Putamen (tissue), 1 donor: ENCODE data around the gene PRKCA.
"Not testable (repeated sequence)": the region's sequence is repeated elsewhere in the genome, so short reads cannot be mapped to it uniquely, and the experiment has no call there.

Source experiments
- DNase-seq: peaks from one replicate; pipeline ENCODE4 v3.0.0-alpha.2; 2016; ENCODE audit warnings: low spot score

The PRKCA gene

DNA sequence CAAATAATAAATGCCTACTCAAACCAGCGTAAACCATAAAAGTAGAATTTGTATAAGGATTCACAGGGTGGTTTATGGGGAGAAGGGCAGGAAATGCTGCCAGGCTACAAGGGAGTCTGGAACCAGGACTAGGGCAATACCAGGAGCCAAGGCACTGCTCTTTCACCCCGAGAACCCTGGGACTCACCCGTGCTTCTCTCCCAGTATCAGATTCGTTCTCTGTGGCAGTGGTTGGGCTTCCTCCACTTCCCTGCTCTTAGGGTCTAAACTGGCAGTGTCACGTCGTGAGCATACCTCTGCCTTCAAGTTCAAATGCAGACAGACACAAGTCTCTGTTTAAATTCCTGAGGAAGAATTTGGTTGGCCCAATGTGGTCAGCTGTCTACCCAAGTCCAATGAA is 49.3 kb downstream of the PRKCA start:
- no peak for DNase-seq

DNA sequence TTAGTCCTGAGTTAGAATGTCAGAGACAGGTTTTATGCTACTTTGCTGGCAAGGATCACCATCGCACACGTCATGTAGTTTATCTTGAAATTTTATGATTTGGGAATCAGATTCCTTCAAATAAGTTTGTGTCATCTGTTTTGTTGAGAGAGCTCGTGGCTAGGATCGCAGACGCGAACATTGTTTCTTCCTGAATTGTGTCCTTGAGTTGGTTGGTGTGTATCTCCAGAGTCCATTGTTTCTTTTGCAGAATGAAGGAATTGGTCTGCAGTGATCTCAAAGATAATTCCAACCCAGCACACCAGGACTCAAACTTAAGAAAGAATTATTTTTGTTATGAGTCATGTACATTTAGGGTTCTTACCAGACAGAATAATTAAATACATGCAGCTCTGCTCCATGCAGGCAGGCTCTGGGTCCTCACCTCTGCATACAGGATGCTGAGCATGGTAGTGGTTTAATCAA is 51.6 kb downstream of the PRKCA start:
- DNase-seq, result no peak

DNA sequence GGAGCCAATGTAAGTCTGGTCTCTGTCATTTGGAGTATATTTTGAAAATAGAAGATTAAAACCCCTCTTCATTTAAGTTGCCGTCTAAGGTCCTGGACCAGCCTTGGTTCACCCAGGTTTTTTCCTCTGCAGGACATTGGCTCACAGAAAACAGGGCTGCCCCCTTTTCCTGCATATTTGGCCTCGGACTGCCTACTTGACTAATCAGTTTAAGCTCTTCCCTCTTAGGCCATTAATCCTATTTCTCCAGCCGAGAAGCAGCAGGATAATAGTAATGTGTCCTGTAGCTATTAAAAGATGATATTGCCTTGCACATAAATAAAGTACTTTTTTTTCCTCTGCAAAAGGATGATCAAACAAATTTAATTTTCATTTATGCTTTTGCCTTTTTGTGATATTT is 52.1 kb downstream of the PRKCA start:
- no peak for DNase-seq

- DNase-seq, result no peak
Observed at GRCh38 chr17:66354981-66355380, 52.6 kb downstream of the PRKCA start.

DNA sequence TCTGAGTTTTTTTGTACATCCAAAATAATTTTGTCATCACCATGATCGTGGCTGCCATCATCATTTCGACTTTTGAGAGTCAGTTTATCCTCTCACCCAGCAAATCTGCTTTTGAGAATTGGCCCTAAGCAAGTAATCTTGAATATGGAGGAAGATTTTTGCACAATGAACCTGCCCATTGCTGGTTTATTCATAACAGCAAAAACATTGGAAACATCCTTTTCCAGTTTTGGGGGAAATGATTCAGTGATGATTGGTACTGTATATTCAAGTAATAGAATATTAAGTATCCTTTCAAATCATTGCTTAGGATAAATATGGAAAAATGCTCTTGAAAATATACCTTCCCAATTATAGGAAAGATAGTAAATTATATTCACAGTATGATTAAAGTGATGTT is 53.1 kb downstream of the PRKCA start:
- no peak for DNase-seq

GRCh38 chr17:66357037-66357436 is 54.6 kb downstream of the PRKCA start:
- DNase-seq, result no peak

DNA sequence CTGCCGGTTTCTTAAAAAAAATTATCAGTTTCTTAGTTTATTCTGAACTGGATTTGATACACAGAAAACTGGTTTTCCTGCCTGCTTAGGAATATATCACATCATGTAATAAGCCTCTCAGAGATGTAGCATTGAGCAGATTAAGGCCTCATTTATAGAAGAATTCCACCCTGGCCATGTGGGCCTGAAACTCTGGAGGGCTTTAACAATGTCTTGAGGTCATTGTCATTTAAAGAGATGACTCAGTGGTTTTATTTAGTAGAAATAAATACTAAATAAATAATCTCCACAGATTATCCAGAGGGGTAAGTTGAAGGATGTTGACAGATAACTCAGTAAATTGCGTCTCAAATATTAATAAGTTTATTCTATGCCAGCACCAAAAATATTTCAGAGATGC is 56.9 kb downstream of the PRKCA start:
- DNase-seq, result no peak

- DNase-seq, result not testable (repeated sequence)
Observed at GRCh38 chr17:66360961-66361565, 58.6 kb downstream of the PRKCA start.

DNA sequence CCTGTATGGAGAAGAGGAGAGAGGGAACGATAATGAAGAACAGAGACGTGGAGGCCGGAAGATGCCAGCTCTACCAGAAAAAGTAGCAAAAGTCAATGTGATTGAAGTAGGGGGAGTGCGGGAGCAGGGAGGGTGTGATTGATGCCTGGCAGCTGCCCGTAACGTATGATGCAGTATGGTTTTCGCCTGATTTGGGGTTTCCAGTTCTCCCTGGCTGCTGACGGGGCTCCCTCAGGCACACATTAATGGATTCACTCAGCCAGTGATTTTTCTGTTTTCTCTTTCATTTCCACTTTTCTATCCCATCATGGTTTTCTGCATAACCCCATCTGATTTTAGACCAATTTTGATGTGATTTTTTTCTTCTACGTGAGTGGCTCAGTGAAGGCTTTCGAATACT is 62.1 kb downstream of the PRKCA start:
- DNase-seq, result no peak

DNA sequence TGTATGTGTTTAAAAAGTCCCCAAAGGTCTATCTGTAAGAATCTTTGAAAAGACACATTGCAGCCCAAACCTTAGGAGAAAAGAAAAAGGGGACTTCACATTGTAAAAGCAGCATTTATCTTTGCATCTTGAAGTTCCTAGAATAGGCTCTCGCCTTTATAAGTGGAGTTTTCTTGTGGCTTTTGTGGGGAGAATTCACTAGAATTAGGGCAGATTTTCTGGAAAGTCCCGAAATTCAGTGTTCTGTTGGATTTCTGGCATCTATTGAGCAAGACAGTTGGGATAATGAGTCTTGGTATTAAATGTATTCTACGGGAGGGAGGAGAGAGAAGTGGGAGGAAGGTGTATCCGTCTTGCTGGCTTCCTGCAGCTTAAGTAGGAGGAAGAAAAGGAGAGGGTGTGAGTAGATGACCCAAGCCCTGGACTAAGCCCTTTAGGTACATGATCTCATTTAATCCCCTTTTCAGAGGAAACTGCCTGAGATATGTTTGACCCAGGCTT is 62.6 kb downstream of the PRKCA start:
- DNase-seq, result no peak

DNA sequence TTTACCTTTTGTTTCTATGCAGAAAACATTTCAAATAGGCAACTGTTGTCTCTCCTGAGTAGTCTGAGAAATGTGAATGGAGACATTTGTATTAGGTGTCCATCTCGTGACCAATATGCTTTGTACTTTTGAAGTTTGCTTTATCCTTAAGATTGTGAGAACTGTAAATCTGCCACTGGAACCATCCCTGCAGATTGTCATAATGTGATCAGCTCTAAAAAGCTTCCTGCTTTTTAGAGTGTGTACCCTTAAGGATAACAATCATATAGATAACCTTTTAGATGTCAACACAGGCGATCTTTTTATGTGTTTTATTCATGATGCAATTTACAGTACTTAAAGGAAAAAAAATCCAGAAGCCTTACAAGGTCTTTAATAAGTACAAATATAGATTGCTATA is 63.5 kb downstream of the PRKCA start:
- DNase-seq, result no peak

- no peak for DNase-seq
Observed at GRCh38 chr17:66367107-66367506, 64.7 kb downstream of the PRKCA start.

DNA sequence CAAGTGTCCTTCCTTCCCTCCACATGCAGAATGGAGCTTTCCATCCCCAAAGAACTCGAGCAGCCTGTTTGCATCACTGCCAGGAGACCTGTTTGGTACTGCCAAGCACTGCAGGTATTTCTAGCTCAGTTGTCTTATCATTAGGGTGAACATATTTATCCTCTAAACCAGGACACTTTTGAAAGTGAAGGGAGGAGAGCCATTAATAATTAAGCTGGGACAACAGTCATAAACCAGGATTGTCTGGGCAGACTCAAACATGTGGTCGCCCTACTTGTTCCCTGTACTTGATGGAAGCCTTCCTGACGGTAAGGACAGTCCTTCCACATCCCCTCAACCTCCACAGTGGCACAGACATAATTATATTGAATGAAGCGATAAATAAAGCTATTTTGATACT is 67.4 kb downstream of the PRKCA start:
- no peak for DNase-seq

DNA sequence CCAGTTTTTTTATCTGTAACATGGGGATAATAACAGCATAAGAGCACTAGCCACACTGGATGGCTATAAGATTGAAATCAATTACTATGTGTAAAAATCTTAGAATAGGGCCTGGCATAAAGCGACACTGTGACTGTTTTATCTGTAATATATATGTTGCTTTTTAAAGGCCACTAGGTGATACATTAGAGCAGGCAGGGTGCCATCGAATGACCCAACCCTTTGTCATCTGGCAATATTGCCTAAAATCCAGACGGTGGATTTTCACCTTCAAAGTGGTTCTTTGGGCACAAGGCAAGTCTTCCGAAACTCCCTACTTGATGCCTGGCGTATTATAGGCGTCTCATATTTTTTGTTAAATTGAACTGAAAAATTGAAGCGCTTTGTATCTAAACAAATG is 69.1 kb downstream of the PRKCA start:
- DNase-seq, result no peak

DNA sequence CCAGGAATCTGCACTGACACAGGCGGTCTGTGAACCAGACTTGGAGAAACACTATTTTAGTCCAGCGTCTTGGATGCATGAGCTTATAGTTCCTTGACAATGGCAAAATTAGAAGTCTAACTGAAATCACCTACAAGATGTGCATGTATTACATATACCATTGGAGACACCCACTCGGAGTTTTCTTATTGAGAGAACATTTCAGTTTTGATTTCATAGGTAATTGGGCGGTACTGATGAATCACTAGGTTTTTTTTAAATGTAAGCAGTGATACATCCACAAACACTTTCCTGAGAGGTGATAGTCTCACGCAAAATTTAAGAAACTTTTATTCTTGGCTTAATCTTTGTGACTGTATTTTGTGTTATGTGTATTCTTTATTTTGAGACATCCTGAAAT is 69.8 kb downstream of the PRKCA start:
- no peak for DNase-seq

- no peak for DNase-seq
Observed at GRCh38 chr17:66373079-66373478, 70.7 kb downstream of the PRKCA start.

DNA sequence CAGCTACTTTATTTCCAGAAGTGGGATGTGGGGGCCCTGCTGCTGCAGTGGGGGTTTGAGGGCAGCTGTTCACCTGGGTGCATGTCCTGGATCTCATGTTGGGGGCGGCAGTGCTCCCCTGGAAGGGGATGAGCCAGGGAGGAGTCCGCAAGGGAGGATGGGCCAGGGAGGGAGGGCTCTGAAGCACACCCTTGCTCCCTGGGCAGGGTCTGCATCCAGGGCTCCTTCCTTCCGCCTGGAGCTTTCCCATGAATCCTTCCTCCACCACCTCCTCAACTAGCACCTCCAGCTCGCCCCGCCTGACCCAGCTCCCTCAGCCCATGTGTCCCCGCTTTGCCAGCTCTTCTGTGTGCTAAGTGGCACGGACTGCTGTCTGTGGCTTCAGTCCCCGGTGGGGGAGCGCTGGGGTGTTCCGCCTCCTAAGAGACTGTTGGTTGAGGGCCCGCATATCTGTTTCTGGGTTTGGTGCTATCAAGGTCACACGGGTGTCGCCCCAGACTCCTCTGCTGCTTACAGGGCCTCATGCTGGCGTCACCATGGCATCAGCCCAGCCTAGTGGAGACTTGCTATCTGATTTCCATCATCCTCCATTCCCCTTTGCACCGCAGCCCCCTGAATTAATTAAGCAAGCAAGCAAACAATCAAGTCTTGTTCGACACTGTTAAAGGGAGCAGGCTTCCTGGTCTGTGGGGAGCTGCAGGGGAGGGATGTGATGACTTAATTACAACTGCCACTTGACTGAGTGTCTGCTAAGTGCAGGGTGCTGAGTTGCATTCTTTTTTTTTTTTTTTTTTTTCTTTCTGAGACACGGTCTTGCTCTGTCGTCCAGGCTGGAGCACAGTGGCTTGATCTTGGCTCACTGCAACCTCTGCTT is 71.8 kb downstream of the PRKCA start:
- peak; percentile 49 for DNase-seq

GRCh38 chr17:66375121-66375520 is 72.7 kb downstream of the PRKCA start:
- DNase-seq, result no peak

DNA sequence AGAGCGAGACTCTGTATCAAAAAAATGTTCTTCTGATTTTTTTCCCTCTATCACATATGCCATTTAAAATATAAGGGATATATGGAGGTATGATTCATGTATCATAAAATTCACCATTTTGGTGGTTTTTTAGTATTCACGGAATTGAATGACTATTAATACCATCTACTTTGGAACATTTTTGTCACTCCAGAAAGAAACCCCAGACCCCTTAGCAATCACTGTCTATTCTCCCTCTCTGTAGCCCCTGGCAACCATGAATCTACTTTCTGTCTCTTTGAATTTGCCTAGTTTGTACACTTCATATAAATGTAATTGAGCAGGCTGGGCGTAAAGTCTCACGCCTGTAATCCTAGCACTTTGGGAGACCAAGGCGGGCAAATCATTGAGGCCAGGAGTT is 75.9 kb downstream of the PRKCA start:
- no peak for DNase-seq

DNA sequence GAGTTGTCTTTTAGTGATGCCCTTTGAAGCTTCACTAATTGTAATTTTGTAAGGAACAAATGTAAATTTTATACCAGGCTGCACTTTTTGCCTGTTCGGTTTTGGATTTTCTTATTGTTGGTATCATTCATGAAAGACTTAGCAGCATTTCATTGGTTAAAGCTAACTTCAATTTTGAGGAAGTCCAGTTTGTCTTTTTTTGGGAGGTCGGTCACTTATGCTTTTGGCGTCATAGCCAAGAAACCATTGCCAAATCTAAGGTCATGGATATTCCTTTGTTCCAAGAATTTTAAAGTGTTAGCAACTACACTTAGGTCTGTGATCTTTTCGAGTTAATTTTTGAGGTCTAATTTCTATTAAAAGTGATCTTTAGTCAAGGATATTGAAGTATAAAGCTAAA is 77.1 kb downstream of the PRKCA start:
- DNase-seq, result no peak

GRCh38 chr17:66379996-66380395 is 77.6 kb downstream of the PRKCA start:
- no peak for DNase-seq

DNA sequence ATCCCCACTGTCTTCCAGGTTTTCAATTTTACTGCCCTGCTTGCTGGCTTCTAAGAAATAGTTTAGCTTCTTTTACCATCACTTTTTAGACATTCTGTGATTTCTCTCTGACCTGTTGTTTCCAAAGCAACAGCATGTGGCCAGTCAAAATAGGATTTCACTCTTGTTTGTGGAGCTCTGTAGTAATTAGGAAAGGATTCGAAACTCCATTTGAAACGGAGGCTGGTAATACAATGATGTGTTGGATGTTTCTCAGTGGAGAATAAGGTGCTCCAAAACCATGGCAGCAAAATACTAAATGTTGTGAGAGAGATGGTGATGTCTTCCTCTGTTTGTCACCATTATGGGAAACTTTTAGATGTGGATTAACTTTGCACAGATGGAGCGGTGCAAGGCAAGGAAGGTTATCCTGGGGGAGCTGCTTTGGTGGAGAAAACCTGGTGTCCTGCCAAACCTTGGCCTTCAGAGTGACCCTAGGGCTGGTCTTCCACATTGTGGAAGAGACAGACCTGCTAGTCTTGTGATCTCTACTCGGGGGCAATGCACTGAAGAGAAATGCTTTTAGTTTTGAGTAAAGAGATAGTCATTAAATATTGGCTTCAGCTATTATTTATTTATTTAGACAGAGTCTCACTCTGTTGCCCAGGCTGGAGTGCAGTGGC is 79.4 kb downstream of the PRKCA start:
- DNase-seq, result no peak

- no peak for DNase-seq
Observed at GRCh38 chr17:66383333-66383732, 80.9 kb downstream of the PRKCA start.
